ENCODE measurements around the gene METTL25.

METTL25 gene

GRCh38 chr12:82515652-82516051 is 157.3 kb downstream of the METTL25 start:
- Mint-ChIP-seq H3K27ac (no peak overlapping the region), H3K4me3 (no peak overlapping the region), H3K9me3 (no peaks in the 10 kb centered on the region), H3K27me3 (no peaks in the 10 kb centered on the region), H3K4me1 (ENCODE audit: low read depth) (no peaks in the 10 kb centered on the region), H3K36me3 (ENCODE audit: low read depth) (no peaks in the 10 kb centered on the region)
- no peak for DNase-seq

- Mint-ChIP-seq H3K4me3 (no peak overlapping the region), H3K9me3 (no peaks in the 10 kb centered on the region), H3K27me3 (no peaks in the 10 kb centered on the region), H3K36me3 (ENCODE audit: low read depth) (no peaks in the 10 kb centered on the region), H3K27ac (no peak overlapping the region), H3K4me1 (ENCODE audit: low read depth) (no peaks in the 10 kb centered on the region)
- no peak for DNase-seq
Observed at GRCh38 chr12:82517027-82517426, 158.7 kb downstream of the METTL25 start.

GRCh38 chr12:82517808-82518207 is 159.5 kb downstream of the METTL25 start:
- Mint-ChIP-seq H3K27ac (no peak overlapping the region), H3K27me3 (no peaks in the 10 kb centered on the region), H3K4me3 (no peak overlapping the region), H3K9me3 (no peaks in the 10 kb centered on the region), H3K4me1 (ENCODE audit: low read depth) (no peaks in the 10 kb centered on the region), H3K36me3 (ENCODE audit: low read depth) (no peaks in the 10 kb centered on the region)
- no peak for DNase-seq

GRCh38 chr12:82519510-82519909 is 161.2 kb downstream of the METTL25 start:
- no peak for DNase-seq
- H3K27ac Mint-ChIP-seq: no peak overlapping the region
- H3K36me3 Mint-ChIP-seq (ENCODE audit: low read depth): no peaks in the 10 kb centered on the region
- H3K27me3 Mint-ChIP-seq: no peaks in the 10 kb centered on the region
- no peaks in the 10 kb centered on the region for H3K9me3 Mint-ChIP-seq
- H3K4me3 Mint-ChIP-seq: no peak overlapping the region
- no peaks in the 10 kb centered on the region for H3K4me1 Mint-ChIP-seq (ENCODE audit: low read depth)

GRCh38 chr12:82522285-82522684 is 164.0 kb downstream of the METTL25 start:
- no peaks in the 10 kb centered on the region for H3K27me3 Mint-ChIP-seq
- no peaks in the 10 kb centered on the region for H3K4me1 Mint-ChIP-seq (ENCODE audit: low read depth)
- no peaks in the 10 kb centered on the region for H3K9me3 Mint-ChIP-seq
- no peak overlapping the region for H3K4me3 Mint-ChIP-seq
- no peak for DNase-seq
- H3K36me3 Mint-ChIP-seq (ENCODE audit: low read depth): no peaks in the 10 kb centered on the region
- no peak overlapping the region for H3K27ac Mint-ChIP-seq

- Mint-ChIP-seq H3K27me3 (no peaks in the 10 kb centered on the region), H3K9me3 (no peaks in the 10 kb centered on the region), H3K4me1 (ENCODE audit: low read depth) (no peaks in the 10 kb centered on the region), H3K27ac (no peak overlapping the region), H3K36me3 (ENCODE audit: low read depth) (no peaks in the 10 kb centered on the region), H3K4me3 (no peak overlapping the region)
- no peak for DNase-seq
Observed at GRCh38 chr12:82522762-82523161, 164.4 kb downstream of the METTL25 start.

GRCh38 chr12:82523996-82524395 is 165.7 kb downstream of the METTL25 start:
- H3K27me3 Mint-ChIP-seq: no peaks in the 10 kb centered on the region
- DNase-seq: no peak
- H3K4me3 Mint-ChIP-seq: no peak overlapping the region
- no peak overlapping the region for H3K27ac Mint-ChIP-seq
- no peaks in the 10 kb centered on the region for H3K9me3 Mint-ChIP-seq
- H3K36me3 Mint-ChIP-seq (ENCODE audit: low read depth): no peaks in the 10 kb centered on the region
- no peaks in the 10 kb centered on the region for H3K4me1 Mint-ChIP-seq (ENCODE audit: low read depth)

GRCh38 chr12:82524641-82525040 is 166.3 kb downstream of the METTL25 start:
- no peaks in the 10 kb centered on the region for H3K9me3 Mint-ChIP-seq
- DNase-seq: no peak
- H3K27me3 Mint-ChIP-seq: no peaks in the 10 kb centered on the region
- no peak overlapping the region for H3K4me3 Mint-ChIP-seq
- H3K27ac Mint-ChIP-seq: no peak overlapping the region
- no peaks in the 10 kb centered on the region for H3K4me1 Mint-ChIP-seq (ENCODE audit: low read depth)
- H3K36me3 Mint-ChIP-seq (ENCODE audit: low read depth): no peaks in the 10 kb centered on the region

GRCh38 chr12:82525616-82526015 is 167.3 kb downstream of the METTL25 start:
- no peak for DNase-seq
- Mint-ChIP-seq H3K27ac (no peak overlapping the region), H3K4me3 (no peak overlapping the region), H3K4me1 (ENCODE audit: low read depth) (no peaks in the 10 kb centered on the region), H3K27me3 (no peaks in the 10 kb centered on the region), H3K36me3 (ENCODE audit: low read depth) (no peaks in the 10 kb centered on the region), H3K9me3 (no peaks in the 10 kb centered on the region)

GRCh38 chr12:82527165-82527780 is 168.9 kb downstream of the METTL25 start:
- no peaks in the 10 kb centered on the region for H3K36me3 Mint-ChIP-seq (ENCODE audit: low read depth)
- no peak for DNase-seq
- no peaks in the 10 kb centered on the region for H3K4me1 Mint-ChIP-seq (ENCODE audit: low read depth)
- no peak overlapping the region for H3K4me3 Mint-ChIP-seq
- no peaks in the 10 kb centered on the region for H3K27me3 Mint-ChIP-seq
- no peak overlapping the region for H3K27ac Mint-ChIP-seq
- H3K9me3 Mint-ChIP-seq: no peaks in the 10 kb centered on the region

Measured in activated T-cell treated with anti-CD3 and anti-CD28 coated beads, Interleukin-2, amount 50 U/mL, for 24 hours (primary cell).